Activated CD4-positive, alpha-beta T cell treated with anti-CD3 and anti-CD28 coated beads, Interleukin-2, amount 50 U/mL, for 48 hours (primary cell): ENCODE data around the gene RFNG.
"Not testable (repeated sequence)": the region's sequence is repeated elsewhere in the genome, so short reads cannot be mapped to it uniquely, and the experiment has no call there.

Experiments used
- DNase-seq, 2 experiments: peaks; one replicate each; pipeline ENCODE4 v3.0.0-alpha.2; 2020

Gene RFNG

DNA sequence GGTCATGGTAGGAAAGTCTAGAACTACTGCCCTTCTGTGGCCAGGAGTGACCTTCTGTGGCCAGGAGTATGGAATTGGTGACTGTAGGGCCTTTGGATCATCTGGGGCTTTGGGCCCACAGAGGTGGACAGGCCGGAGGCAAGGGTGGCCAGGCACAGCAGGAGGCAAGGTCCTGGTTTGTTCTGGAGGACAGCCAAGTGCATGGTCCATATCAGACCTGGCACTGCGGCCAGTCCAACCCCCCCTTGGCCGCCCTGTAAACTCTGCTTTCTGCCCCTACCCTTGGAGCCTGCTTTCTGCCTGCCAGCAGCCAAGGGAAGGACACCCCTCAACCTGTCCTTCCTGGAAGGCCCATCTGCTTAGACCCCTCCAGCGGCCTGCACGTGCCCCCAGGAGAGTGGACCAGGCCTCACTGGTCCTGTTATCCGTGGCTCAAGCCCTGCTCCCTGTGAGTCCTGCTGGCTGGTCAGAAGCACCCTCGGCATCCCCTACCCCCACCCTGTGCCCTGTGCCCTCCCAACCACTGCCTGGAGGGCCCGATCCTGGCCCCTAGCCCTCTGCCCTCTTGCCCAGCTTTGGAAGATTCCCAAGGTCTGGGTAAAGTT lies 11.8 kb downstream of the RFNG start:
- no peak for DNase-seq

DNA sequence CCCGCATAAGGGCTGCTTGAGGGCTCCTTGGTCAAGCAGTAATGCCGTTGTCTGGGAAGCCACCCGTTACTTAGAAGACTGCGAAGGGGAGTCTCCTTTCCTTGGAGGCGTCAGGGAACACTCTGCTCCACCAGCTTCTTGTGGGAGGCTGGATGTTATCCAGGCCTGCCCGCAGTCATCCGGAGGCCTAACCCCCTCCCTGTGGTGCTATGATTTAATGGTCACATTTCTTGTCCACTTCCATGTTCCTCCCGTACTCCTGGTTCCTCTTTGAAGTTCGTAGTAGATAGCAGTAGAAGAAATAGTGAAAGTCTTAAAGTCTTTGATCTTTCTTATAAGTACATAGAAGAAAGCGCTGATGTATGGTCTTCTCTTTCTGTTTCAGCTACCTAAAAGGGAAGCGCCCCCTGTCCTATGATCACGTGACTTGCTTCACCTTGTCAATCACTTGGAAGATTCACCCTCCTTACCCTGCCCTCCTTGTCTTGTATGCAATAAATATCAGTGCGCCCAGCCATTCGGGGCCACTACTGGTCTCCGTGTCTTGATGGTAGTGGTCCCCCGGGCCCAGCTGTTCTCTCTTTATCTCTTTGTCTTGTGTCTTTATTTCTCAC lies 12.7 kb downstream of the RFNG start:
- DNase-seq: not testable (repeated sequence)

DNA sequence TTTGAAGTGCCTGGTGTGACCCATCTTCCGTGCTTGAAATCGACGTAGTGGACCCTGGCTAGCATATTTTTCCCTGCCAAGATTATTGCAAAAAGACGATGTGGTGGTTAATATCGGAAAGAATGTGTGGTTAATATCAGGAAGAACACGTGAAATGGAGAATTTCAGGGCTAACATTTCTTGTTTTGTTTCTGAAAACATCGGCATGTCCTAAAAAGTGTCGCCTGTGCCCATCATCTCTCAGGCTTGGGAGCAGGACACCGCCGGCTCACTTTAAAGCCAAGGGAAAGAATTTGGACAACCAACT lies 13.8 kb downstream of the RFNG start:
- no peak for DNase-seq

DNA sequence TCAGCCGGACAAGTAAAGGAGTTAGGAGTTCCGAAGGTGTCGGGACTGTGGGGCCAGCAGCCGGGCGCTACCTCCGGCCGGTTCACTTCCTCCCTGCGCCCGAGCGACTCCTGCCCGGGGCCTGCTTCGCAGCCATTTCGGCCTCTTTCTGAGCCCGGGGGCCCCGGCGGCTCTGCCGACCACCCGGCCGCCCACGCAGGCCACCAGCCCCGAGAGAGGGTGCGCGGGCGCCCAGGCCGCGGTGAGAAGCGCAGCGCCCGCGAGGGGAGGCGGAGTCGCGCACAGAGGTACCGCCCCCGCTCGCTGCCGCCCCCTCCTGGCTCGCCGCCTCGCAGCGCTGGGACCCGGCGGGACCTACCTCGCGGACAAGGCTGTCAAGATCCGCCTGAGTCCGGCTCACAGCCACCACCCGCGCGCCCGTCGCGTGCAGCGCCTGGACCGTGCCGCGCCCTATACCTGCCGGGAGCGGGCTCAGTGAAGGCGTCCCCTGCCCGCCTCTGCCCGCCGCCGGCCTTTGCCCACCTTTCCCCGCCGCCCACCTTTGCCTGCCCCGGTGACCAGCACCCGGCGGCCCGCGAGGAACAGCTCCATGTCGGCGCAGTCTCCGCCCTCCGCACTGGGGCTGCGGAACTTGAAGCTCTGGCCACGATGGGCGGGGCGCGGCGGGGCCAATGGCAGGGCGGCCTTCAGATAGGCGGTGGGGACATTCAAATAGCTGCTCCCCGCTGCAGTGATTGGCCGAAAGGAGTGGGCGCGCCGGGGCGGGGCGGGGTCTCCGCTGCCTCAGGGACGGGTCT lies 14.3 kb downstream of the RFNG start, which contains the start of gene DCXR:
TSS of gene DCXR (minus strand) at position 606 of the 797 bp plus-strand sequence. CDS start at position 591, 15 bp downstream.
- peak; percentile 97 to 98 for DNase-seq

DNA sequence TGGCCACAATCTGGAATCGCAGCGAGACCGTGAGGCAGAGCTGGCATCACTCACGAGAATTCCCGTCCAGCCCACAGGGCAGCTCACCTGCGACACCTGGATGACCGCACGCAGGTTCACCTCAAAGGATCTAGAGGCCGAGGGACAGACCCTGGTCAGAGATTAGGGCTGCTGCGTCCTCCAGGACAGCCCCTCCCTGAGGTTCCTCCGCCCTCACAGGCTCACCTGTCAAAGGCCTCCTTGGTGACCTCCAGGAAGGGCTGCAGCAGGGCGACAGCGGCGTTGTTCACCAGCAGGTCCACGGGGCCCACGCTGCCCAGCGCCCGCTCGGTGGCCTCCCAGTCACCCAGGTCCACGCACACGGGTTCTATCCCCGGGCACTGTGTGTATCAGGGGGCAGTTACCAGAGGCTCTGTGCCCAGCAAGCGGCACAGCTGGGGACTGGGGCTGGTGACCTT lies 14.9 kb downstream of the RFNG start:
- no peak for DNase-seq

DNA sequence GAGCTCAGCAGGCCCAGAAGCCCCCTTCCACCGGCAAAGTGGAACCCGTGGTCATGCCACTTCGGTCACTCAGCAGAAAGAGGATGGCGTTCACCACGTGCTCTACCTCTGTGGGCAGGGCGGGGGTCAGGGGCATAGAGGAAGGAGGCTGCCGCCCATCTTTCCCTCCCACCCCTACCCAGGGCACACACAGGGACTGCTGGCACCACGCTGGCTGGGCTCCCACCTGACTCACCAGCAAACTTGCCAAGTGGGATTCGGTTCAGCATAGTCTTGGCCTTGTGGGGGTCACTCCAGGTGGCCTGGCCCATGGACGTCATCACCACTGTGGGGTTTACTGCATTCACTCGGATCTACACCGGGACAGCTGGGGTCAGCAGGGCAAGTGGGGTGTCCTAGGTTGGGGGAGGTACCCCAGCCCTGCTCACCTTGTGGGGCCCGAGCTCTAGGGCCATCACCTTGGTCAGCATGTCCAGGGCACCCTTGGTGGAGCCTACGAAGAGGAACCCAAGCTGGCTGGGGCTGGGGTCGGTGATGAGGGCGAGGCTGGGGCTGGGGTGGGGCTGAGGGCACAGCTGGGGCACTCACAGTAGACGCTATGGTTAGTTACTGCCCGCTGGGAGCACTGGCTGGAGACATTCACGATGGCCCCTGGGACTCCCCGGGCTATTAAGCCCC lies 15.5 kb downstream of the RFNG start:
- DNase-seq: no peak

DNA sequence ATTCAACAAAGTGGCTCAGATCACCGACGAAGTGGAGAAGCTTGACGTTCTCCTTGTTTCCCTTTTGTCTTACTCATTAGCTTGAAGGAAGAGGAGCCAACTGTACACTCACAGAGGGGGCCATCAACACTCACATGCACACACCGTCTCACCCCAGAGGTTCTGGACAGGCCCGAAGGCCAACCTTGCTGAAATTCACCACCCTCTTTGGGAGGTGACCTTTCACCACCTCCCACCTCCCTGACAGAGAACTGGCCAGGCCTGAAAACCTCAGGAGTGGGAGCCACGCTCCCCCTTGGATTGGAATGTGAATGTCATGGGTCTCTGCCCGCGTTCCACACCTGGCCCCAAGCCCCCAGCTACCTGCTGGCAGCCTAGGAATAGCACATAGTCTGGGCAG lies 16.1 kb downstream of the RFNG start:
- DNase-seq: no peak

DNA sequence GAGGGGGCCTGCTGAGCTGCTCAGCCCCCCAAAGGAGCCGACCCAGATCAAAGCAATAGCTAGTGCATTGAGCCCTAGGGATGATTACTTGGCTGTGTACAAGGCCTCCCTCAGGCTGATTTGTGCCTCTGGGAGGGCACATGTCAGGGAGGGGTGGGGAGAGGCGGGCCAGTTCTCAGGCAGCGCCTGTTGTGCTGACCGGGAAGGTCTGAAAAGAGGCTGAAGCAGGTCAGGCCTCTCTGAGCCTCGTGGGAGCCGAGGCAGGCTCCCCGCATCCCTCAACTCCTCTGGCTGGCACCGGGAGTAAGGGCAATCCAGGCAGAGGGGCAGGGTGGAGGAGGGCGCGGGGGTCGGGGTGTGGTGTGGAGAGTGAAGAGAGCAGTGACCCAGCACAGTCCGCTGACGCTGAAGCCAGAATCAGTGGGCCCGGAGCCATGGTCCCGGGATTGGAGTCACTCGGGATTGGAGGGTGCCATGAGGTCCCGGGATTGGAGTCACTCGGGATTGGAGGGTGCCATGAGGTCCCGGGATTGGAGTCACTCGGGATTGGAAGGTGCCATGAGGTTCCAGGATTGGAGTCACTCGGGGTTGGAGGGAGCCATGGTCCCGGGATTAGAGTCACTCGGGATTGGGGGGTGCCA lies 17.1 kb downstream of the RFNG start:
- DNase-seq: no peak

DNA sequence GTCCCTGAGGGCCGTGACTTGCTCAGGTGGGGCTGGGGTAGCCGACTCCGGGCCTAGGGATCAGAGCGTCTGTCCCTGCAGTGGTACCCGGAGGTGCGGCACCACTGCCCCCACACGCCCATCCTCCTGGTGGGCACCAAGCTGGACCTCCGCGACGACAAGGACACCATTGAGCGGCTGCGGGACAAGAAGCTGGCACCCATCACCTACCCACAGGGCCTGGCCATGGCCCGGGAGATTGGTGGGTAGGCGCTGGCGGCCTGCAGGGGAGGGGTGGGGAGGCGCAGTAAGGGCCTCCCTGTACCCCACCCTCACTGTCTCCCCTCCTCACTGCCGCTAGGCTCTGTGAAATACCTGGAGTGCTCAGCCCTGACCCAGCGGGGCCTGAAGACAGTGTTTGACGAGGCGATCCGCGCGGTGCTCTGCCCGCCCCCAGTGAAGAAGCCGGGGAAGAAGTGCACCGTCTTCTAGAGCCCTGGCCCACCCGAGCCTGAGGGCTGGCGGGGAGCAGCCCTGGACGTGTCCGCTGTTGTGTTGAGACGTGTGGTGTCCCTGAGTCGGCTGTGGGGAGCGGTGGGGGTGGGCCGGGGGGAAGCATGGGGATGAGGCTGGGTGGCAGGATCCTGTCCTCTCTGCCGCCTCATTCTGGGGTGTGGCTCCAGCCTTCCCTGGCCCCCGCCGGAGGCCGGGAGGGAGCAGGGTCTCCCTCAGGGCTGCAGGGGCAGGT lies 18.1 kb downstream of the RFNG start:
- no peak for DNase-seq

DNA sequence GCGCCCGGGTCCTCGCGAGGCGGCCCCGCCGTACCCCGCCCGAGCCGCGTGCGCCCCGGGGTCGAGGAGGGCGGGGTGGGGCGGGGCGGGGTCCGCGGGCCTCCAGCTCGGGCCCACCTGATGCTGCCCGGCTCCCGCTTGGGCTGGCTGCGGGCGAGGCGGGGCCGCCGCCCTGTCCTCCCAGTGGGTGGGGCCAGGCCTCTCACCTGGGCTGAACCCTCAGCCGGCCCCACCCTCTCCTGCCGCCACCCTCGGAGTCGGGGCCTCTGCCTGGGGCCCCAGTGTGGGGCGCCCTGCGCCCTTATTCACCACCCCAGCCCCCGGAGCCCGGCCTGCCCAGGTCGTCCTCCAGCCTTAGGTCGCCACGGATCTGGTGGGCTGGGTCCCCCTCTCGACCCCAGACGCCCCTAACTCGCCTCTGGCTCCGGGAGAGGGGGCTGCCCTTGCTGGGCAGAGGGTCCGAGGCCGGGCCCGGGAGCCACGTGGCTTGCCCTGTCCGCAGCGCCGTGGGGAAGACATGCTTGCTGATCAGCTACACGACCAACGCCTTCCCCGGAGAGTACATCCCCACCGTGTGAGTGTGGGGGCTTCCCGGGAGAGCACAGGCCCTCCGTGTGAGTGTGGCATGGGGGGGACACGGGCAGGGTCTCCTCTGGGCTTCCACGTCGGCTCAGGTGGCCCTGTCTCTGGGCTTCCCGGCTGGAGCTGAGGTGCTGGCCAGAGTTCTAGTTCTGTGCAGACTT lies 19.6 kb downstream of the RFNG start:
- DNase-seq: peak; percentile 58 to 64

DNA sequence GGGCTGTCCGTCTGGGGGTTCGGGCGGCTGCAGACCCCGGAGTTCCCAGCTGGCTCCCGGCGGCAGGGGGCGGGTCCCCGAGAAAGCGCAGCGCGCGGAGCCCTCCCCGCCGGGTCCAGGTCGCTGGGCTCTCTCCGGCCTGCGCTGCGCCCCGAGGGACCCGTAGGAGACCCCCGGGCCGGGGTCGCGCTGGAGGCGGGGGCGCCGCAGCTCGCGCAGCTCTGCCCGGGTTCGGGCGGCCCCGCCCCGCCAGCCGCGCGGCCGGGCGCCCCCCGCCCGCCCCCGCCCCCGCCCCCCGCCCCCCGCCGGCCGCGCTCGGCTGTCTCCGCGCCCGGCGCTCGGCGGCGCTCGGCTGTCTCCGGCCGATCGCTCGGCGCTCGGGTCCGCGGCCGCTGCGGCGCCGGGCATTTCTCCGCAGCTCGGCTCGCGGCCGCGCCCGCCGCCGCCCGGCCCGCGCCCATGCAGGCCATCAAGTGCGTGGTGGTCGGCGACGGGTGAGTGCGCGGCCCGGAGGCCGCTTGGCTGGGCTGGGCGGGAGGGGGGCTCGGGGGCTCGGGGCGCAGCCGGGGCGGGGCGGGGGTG lies 20.2 kb downstream of the RFNG start, which contains the start of gene RAC3:
TSS of gene RAC3 (plus strand) at position 376 of the 582 bp plus-strand sequence. CDS start at position 460, 84 bp downstream.
- DNase-seq: no peak

DNA sequence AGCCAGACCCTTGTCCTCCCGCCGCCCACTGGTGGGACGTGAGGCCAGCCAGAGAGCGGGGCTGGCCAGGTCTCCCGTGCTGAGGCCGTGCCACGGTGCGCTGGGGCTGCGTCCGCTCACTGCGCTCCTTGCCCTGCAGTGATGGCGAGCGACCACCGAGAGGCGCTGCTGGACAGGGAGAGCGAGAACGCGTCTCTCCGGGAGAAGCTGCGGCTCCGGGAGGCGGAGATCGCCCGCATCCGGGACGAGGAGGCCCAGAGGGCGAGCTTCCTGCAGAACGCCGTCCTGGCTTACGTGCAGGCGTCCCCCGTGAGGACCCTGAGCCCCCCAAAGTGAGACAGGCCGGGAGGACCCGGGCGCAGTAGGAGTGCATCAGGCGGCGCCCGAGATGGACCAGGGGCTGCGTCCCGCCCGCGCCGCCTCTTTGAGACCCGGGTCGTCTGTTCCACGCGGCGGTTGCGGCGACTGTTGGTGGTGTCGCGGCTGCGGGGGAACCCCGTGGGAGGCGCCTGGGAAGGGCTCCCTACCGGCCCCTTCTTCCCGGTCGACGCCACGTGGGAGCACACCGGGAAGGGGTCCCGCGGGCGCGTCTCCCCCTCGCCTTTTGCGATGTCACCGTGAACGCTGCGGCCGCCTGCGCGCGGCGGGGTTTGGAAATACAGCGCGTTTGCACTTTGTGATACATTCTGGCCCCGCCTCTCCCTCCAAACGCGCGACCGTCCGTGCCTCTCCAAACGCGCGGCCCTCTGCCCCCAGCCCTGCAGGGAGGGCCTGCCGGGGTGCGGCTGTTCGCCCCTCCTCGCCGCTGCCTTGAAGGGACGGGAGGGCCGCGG lies 20.9 kb downstream of the RFNG start:
- peak; percentile 86 to 88 for DNase-seq

DNA sequence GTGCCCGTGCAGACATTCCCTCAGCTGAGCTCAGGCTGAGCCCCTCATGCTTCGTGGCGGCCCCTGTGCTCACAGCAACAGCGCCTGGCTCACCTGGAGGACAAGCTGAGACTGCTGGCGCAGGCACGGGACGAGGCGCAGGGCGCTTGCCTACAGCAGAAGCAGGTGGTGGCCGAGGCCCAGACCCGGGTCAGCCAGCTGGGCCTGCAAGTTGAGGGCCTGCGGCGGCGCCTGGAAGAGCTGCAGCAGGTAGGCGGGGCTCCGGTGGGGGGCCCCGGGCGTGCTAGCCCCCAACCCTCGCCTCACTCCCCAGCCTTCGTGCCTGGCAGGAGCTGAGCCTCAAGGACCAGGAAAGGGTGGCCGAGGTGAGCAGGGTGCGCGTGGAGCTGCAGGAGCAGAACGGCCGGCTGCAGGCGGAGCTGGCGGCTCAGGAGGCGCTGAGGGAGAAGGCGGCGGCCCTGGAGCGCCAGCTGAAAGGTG lies 21.6 kb downstream of the RFNG start:
- DNase-seq: no peak

DNA sequence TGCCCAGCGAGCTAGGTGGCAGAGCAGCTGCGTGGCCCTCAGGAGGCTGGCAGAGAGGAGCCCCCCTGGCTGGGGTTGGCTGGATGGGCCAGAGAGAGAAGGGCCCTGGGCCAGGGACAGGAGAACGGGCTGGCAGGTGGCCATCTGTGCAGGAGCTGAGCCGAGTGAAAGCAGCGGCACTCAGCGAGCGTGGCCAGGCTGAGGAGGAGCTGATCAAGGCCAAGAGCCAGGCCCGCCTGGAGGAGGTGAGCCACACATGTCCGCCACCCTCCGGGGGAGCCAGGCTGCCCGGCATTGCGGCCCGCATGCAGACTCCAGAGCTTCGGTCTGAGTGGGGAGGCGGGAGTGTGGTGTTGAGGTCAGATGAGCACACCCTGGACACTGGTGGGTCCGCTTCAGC lies 22.2 kb downstream of the RFNG start:
- DNase-seq: no peak

DNA sequence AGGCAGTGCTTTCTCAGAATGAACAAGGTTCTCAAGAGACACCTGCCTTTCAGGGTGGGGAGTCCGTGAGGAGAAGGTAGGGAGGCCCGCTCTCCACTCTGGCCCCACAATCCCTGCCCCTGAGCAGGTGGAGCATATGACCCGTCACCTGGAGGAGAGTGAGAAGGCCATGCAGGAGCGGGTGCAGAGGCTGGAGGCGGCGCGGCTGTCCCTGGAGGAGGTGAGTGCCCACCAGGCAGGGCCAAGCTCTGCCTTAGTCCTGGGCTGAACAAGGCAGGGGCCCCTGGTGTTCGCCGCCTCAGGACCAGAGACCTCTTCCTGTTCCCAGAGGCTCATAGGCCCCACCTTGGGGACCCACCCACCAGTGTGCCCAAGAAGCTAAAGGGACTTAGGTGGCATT lies 22.6 kb downstream of the RFNG start:
- no peak for DNase-seq

DNA sequence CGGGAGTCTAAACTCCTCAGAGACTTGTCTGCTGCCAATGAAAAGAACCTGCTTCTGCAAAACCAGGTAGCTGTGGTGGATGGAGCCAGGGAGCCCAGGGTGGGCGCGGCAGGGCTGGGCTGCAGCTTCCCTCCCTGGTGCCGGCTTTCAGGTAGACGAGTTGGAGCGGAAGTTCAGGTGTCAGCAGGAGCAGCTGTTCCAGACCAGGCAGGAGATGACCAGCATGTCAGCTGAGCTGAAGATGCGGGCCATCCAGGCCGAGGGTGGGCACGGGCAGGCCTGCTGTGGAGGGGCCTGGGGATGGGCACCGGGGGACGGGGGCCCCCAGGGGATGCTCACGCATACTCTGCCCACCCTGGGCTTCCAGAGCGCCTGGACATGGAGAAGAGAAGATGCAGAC lies 23.4 kb downstream of the RFNG start:
- DNase-seq: no peak

DNA sequence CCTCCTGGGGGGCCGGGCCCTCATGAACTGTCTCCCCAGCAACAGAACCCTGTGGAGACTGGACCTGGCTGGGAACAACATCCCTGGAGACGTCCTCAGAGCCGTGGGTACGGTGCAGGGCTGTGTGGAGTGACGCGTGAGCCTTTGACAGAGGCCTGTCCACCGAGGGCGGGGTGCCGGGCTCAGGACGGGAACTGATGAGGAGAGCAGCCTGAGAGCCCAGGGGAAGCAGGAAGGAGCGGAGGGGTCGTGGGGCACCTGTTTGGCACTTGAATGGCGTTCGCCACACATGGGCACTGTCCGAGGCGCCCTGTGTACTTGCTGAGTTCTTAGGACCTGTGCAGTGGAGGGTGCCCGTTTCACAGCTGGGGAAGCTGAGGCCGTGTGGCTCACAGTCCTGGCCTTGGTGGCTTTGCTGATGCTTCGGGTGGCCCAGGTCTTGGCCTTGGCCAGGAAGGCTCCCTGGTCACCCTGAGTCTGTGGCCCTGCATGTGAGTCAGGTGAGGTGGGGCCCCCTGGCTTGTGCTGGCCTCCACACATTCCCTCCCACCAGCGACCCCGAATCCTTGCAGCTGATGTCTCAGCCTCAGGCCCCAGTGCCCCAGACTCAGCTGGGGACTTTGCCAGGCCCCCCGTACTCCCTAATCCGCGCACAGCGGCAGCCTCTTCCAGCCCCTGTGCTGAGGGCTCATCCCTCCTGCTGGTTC lies 26.1 kb downstream of the RFNG start:
- no peak for DNase-seq

DNA sequence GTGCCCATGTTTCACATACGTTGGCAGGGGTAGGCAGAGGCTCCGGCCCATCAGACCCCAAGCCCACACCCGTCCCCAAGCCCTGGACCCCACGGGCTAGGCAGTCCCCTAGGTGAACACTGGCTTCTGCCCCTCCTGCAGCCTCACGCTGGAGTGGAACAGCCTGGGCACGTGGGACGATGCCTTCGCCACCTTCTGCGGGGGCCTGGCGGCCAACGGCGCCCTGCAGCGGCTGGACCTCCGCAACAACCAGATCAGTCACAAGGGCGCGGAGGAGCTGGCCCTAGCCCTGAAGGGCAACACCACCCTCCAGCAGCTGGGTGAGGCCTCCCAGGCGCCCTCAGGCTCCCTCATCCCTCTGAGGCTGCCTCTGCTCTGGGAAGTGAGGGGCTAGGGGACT lies 26.8 kb downstream of the RFNG start:
- no peak for DNase-seq
